ENCODE measurements around the gene VWCE.

Gene VWCE

GRCh38 chr11:61302550-61302949 lies 7.4 kb upstream of the VWCE start:
- no peak overlapping the region for H2AFZ ChIP-seq (ENCODE audit: low read length)
- no peak overlapping the region for H3K9ac ChIP-seq (ENCODE audit: low read length)
- no peak overlapping the region for H3K4me3 ChIP-seq (ENCODE audit: low read length)
- no peaks in the 10 kb centered on the region for H4K20me1 ChIP-seq (ENCODE audit: insufficient read depth, low read length)
- H3K4me1 ChIP-seq (ENCODE audit: low read length), result no peaks in the 10 kb centered on the region
- no peaks in the 10 kb centered on the region for H3K9me3 ChIP-seq (replicated peaks; ENCODE audit: insufficient read depth, low read length)
- H3K27me3 ChIP-seq (replicated peaks; ENCODE audit: insufficient read depth, low read length), result no peaks in the 10 kb centered on the region
- no peaks in the 10 kb centered on the region; the same call in 1 of the 2 replicates for H3F3A ChIP-seq (ENCODE audit: insufficient read depth, low read length)
- no peak overlapping the region for H3K4me2 ChIP-seq (ENCODE audit: low read depth, low read length)
- TF ChIP-seq, protein P1, sequence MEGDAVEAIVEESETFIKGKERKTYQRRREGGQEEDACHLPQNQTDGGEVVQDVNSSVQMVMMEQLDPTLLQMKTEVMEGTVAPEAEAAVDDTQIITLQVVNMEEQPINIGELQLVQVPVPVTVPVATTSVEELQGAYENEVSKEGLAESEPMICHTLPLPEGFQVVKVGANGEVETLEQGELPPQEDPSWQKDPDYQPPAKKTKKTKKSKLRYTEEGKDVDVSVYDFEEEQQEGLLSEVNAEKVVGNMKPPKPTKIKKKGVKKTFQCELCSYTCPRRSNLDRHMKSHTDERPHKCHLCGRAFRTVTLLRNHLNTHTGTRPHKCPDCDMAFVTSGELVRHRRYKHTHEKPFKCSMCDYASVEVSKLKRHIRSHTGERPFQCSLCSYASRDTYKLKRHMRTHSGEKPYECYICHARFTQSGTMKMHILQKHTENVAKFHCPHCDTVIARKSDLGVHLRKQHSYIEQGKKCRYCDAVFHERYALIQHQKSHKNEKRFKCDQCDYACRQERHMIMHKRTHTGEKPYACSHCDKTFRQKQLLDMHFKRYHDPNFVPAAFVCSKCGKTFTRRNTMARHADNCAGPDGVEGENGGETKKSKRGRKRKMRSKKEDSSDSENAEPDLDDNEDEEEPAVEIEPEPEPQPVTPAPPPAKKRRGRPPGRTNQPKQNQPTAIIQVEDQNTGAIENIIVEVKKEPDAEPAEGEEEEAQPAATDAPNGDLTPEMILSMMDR (IDR thresholded peaks at IDR 0.05; ENCODE audit: low read length), result no peak
- TF ChIP-seq EZH2phosphoT487 (IDR thresholded peaks at IDR 0.05; ENCODE audit: low read length), result no peak
- TF ChIP-seq EZH2 (optimal IDR thresholded peaks at IDR 0.05; ENCODE audit: low read depth, low read length), result no peak
- H3K9me2 ChIP-seq (replicated peaks; ENCODE audit: insufficient read depth, low read length), result no peaks in the 10 kb centered on the region
- H3K79me2 ChIP-seq (ENCODE audit: low read length), result no peaks in the 10 kb centered on the region
- DNase-seq, result no peak
- no peak overlapping the region for H3K27ac ChIP-seq (ENCODE audit: low read length)
- H3K36me3 ChIP-seq (replicated peaks; ENCODE audit: insufficient read depth, low read length), result peaks cover 15% of the 10 kb centered on the region; the same call in 1 of the 2 replicates

DNA sequence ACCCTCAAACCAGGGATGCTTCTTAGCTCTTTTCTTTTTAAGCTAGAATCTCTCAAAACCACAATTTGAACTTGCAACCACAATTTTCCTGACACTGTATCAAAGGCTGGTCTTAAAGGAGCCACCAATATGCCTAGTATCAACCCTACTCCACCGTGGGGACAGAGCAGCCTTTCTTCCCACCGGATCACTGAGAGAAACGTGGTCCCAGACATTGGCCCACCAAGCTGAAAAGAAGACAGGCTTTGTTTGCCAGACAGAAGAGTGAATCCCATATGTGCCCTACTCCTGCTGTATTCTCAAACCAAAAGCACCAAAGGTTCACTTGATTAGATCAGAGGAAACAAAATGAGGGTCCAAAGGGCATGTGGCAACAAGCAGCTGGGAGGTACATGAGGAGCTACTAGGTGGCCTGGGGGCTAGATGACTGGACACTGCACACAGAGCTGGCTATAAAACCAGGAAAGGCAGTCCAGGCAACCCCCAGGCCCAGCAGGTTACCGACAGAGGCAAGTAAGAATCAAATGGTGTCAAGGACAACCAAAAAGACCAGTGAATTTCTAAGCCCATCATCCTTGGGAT lies 3.6 kb upstream of the VWCE start:
- Histone ChIP-seq H3K4me1 (ENCODE audit: low read length) (no peaks in the 10 kb centered on the region), H4K20me1 (ENCODE audit: insufficient read depth, low read length) (no peaks in the 10 kb centered on the region), H2AFZ (ENCODE audit: low read length) (no peak overlapping the region), H3K79me2 (ENCODE audit: low read length) (no peaks in the 10 kb centered on the region), H3K9ac (ENCODE audit: low read length) (no peak overlapping the region), H3K27me3 (replicated peaks; ENCODE audit: insufficient read depth, low read length) (peaks cover 5% of the 10 kb centered on the region), H3F3A (ENCODE audit: insufficient read depth, low read length) (no peaks in the 10 kb centered on the region; the same call in 1 of the 2 replicates), H3K27ac (ENCODE audit: low read length) (no peak overlapping the region), H3K36me3 (replicated peaks; ENCODE audit: insufficient read depth, low read length) (peaks cover 8% of the 10 kb centered on the region; the same call in 1 of the 2 replicates), H3K4me2 (ENCODE audit: low read depth, low read length) (no peak overlapping the region), H3K4me3 (ENCODE audit: low read length) (no peak overlapping the region), H3K9me2 (replicated peaks; ENCODE audit: insufficient read depth, low read length) (no peaks in the 10 kb centered on the region), H3K9me3 (replicated peaks; ENCODE audit: insufficient read depth, low read length) (no peaks in the 10 kb centered on the region)
- DNase-seq, result no peak
- TF ChIP-seq, protein P1 (IDR thresholded peaks at IDR 0.05; ENCODE audit: low read length), result no peak
- TF ChIP-seq EZH2phosphoT487 (IDR thresholded peaks at IDR 0.05; ENCODE audit: low read length), result no peak
- TF ChIP-seq EZH2 (optimal IDR thresholded peaks at IDR 0.05; ENCODE audit: low read depth, low read length), result no peak

GRCh38 chr11:61297746-61298145 lies 2.6 kb upstream of the VWCE start:
- no peak overlapping the region for H3K4me3 ChIP-seq (ENCODE audit: low read length)
- H3K9me2 ChIP-seq (replicated peaks; ENCODE audit: insufficient read depth, low read length), result no peaks in the 10 kb centered on the region
- H3K4me1 ChIP-seq (ENCODE audit: low read length), result no peaks in the 10 kb centered on the region
- H3K9ac ChIP-seq (ENCODE audit: low read length), result no peak overlapping the region
- H2AFZ ChIP-seq (ENCODE audit: low read length), result no peak overlapping the region
- H3K79me2 ChIP-seq (ENCODE audit: low read length), result no peaks in the 10 kb centered on the region
- TF ChIP-seq EZH2 (optimal IDR thresholded peaks at IDR 0.05; ENCODE audit: low read depth, low read length) (no peak), EZH2phosphoT487 (IDR thresholded peaks at IDR 0.05; ENCODE audit: low read length) (no peak)
- DNase-seq, result no peak
- peaks cover 8% of the 10 kb centered on the region; the same call in 1 of the 2 replicates for H3K36me3 ChIP-seq (replicated peaks; ENCODE audit: insufficient read depth, low read length)
- H3K27me3 ChIP-seq (replicated peaks; ENCODE audit: insufficient read depth, low read length), result peaks cover 10% of the 10 kb centered on the region
- no peak overlapping the region for H3K27ac ChIP-seq (ENCODE audit: low read length)
- H3K9me3 ChIP-seq (replicated peaks; ENCODE audit: insufficient read depth, low read length), result no peaks in the 10 kb centered on the region
- no peaks in the 10 kb centered on the region for H4K20me1 ChIP-seq (ENCODE audit: insufficient read depth, low read length)
- no peaks in the 10 kb centered on the region; the same call in 1 of the 2 replicates for H3F3A ChIP-seq (ENCODE audit: insufficient read depth, low read length)
- no peak overlapping the region for H3K4me2 ChIP-seq (ENCODE audit: low read depth, low read length)

GRCh38 chr11:61297341-61297740 lies 2.2 kb upstream of the VWCE start:
- no peak overlapping the region for H3K4me2 ChIP-seq (ENCODE audit: low read depth, low read length)
- H2AFZ ChIP-seq (ENCODE audit: low read length), result no peak overlapping the region
- peaks cover 6% of the 10 kb centered on the region; the same call in 1 of the 2 replicates for H3K36me3 ChIP-seq (replicated peaks; ENCODE audit: insufficient read depth, low read length)
- no peak overlapping the region for H3K27ac ChIP-seq (ENCODE audit: low read length)
- H3F3A ChIP-seq (ENCODE audit: insufficient read depth, low read length), result no peaks in the 10 kb centered on the region; the same call in 1 of the 2 replicates
- peaks cover 10% of the 10 kb centered on the region for H3K27me3 ChIP-seq (replicated peaks; ENCODE audit: insufficient read depth, low read length)
- no peaks in the 10 kb centered on the region for H3K9me3 ChIP-seq (replicated peaks; ENCODE audit: insufficient read depth, low read length)
- no peak overlapping the region for H3K4me3 ChIP-seq (ENCODE audit: low read length)
- no peak overlapping the region for H3K9ac ChIP-seq (ENCODE audit: low read length)
- no peaks in the 10 kb centered on the region for H3K9me2 ChIP-seq (replicated peaks; ENCODE audit: insufficient read depth, low read length)
- no peaks in the 10 kb centered on the region for H4K20me1 ChIP-seq (ENCODE audit: insufficient read depth, low read length)
- no peak for DNase-seq
- no peak for TF ChIP-seq EZH2 (optimal IDR thresholded peaks at IDR 0.05; ENCODE audit: low read depth, low read length)
- TF ChIP-seq, protein P1 (IDR thresholded peaks at IDR 0.05; ENCODE audit: low read length), result no peak
- no peak for TF ChIP-seq EZH2phosphoT487 (IDR thresholded peaks at IDR 0.05; ENCODE audit: low read length)
- no peaks in the 10 kb centered on the region for H3K4me1 ChIP-seq (ENCODE audit: low read length)
- H3K79me2 ChIP-seq (ENCODE audit: low read length), result no peaks in the 10 kb centered on the region

Data from MM.1S (cell line).